K562 (cell line): ENCODE data around the gene ZCWPW1.
"Not testable (repeated sequence)": the region's sequence is repeated elsewhere in the genome, so short reads cannot be mapped to it uniquely, and the experiment has no call there.

Experiments
- BRCA1 ChIP-seq, 2 experiments: fragments of 450-650 bp in 1 of 2; sonication (generic) in 1 of 2; formaldehyde crosslinking in 1 of 2; IDR thresholded peaks; 2 replicates each; pipeline versions ENCODE4 v1.5.0 to v1.6.1; 2017 to 2020; ENCODE audit warnings: mild to moderate bottlenecking in 1 of 2, missing genetic modification reagents in 1 of 2
- EZH2 ChIP-seq: IDR thresholded peaks from 2 replicates; pipeline ENCODE4 v1.6.1; 2012; ENCODE audit warnings: low read depth, mild to moderate bottlenecking, inconsistent platforms, low read length, borderline replicate concordance
- PHF20 ChIP-seq: fragments of 450-650 bp; IDR thresholded peaks from 2 replicates; pipeline ENCODE4 v1.6.1; 2018; ENCODE audit not compliant: partially characterized antibody
- POLR2AphosphoS5 ChIP-seq: IDR thresholded peaks from 2 replicates; pipeline ENCODE4 v1.6.1; 2011; ENCODE audit warnings: mild to moderate bottlenecking, low read depth, low read length, moderate library complexity; ENCODE audit not compliant: control insufficient read depth, insufficient read depth
- RBM25 ChIP-seq: fragments of 200-400 bp; formaldehyde crosslinking; IDR thresholded peaks from 2 replicates; pipeline ENCODE4 v1.6.1; 2018; ENCODE audit warnings: low read length, low read depth, moderate library complexity; ENCODE audit not compliant: severe bottlenecking
- TAF1 ChIP-seq: IDR thresholded peaks from 2 replicates; pipeline ENCODE4 v1.6.1; 2011; ENCODE audit warnings: mild to moderate bottlenecking, low read length, moderate library complexity; ENCODE audit not compliant: insufficient read depth, control insufficient read depth, severe bottlenecking; ENCODE audit errors: extremely low read depth
- YY1 ChIP-seq, 3 experiments: IDR thresholded peaks; 2 replicates each; pipeline ENCODE4 v1.6.1; 2011; ENCODE audit warnings: low read length in 2 of 3, mild to moderate bottlenecking in 2 of 3, moderate library complexity in 2 of 3, borderline replicate concordance in 1 of 3, control low read depth in 1 of 3, low read depth in 1 of 3; ENCODE audit not compliant: insufficient read depth in 3 of 3, insufficient replicate concordance in 2 of 3, control insufficient read depth in 1 of 3, insufficient read length in 1 of 3; ENCODE audit errors: extremely low read depth in 1 of 3
- ZFPM2 ChIP-seq: fragments of 250-450 bp; sonication (Bioruptor Pico); IDR thresholded peaks from 2 replicates; pipeline ENCODE4 v1.5.1; 2022; ENCODE audit warnings: mild to moderate bottlenecking
- ZNF274 ChIP-seq: IDR thresholded peaks from 2 replicates; pipeline ENCODE4 v1.6.1; 2011; ENCODE audit warnings: low read depth, mild to moderate bottlenecking, low read length, moderate library complexity, borderline replicate concordance
- ZNF644 ChIP-seq: fragments of 200-800 bp; sonication (Bioruptor generic); IDR thresholded peaks from 2 replicates; pipeline ENCODE4 v1.6.1; 2016; ENCODE audit warnings: low read depth, missing genetic modification characterization, missing compliant biosample characterization
- TF ChIP-seq, protein P1 (sequence below): fragments of 450-650 bp; conservative IDR thresholded peaks from 2 replicates; pipeline ENCODE4 v1.6.1; 2016; ENCODE audit warnings: missing genetic modification characterization, low read depth, mild to moderate bottlenecking, control low read depth, missing compliant biosample characterization
- TF ChIP-seq, protein P2 (sequence below), 3 experiments: IDR thresholded peaks in 2 of 3; conservative IDR thresholded peaks in 1 of 3; 2 replicates each; pipeline ENCODE4 v1.5.1; 2011 to 2012; ENCODE audit warnings: low read length in 3 of 3, mild to moderate bottlenecking in 3 of 3, control low read depth in 2 of 3, improper control_type of control experiment in 1 of 3, inconsistent platforms in 1 of 3, low read depth in 1 of 3, mixed read lengths in 1 of 3, moderate library complexity in 1 of 3; ENCODE audit not compliant: insufficient read depth in 2 of 3

DNA sequence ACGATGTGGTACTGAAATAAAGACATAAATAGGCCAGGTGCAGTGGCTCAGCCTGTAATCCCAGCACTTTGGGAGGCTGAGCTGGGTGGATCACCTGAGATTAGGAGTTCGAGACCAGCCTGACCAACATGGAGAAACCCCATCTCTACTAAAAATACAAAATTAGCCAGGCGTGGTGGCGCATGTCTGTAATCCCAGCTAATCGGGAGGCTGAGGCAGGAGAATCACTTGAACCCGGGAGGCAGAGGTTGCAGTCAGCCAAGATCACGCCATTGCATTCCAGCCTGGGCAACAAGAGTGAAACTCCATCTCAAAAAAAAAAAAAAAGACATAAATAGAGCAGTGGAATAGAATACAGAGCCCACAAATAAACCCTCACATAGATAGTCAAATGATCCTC is 64.7 kb downstream of the ZCWPW1 start:
- not testable (repeated sequence) for TF ChIP-seq PHF20; BRCA1 (IDR thresholded peaks at IDR 0.05); BRCA1 (CRISPR knock-in tag; IDR thresholded peaks at IDR 0.05); ZFPM2 (CRISPR knock-in tag); ZNF274; EZH2; ZNF644 (tag); POLR2AphosphoS5; TAF1; RBM25; YY1 (IDR thresholded peaks at IDR 0.05; ENCODE audit: borderline replicate concordance in 1 of 3, control insufficient read depth in 1 of 3, extremely low read depth in 1 of 3, insufficient read depth in 3 of 3, insufficient read length in 1 of 3, insufficient replicate concordance in 2 of 3, low read depth in 1 of 3, low read length in 2 of 3)
- TF ChIP-seq, protein P1, sequence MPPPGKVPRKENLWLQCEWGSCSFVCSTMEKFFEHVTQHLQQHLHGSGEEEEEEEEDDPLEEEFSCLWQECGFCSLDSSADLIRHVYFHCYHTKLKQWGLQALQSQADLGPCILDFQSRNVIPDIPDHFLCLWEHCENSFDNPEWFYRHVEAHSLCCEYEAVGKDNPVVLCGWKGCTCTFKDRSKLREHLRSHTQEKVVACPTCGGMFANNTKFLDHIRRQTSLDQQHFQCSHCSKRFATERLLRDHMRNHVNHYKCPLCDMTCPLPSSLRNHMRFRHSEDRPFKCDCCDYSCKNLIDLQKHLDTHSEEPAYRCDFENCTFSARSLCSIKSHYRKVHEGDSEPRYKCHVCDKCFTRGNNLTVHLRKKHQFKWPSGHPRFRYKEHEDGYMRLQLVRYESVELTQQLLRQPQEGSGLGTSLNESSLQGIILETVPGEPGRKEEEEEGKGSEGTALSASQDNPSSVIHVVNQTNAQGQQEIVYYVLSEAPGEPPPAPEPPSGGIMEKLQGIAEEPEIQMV (tag), result not testable (repeated sequence)
- TF ChIP-seq, protein P2, sequence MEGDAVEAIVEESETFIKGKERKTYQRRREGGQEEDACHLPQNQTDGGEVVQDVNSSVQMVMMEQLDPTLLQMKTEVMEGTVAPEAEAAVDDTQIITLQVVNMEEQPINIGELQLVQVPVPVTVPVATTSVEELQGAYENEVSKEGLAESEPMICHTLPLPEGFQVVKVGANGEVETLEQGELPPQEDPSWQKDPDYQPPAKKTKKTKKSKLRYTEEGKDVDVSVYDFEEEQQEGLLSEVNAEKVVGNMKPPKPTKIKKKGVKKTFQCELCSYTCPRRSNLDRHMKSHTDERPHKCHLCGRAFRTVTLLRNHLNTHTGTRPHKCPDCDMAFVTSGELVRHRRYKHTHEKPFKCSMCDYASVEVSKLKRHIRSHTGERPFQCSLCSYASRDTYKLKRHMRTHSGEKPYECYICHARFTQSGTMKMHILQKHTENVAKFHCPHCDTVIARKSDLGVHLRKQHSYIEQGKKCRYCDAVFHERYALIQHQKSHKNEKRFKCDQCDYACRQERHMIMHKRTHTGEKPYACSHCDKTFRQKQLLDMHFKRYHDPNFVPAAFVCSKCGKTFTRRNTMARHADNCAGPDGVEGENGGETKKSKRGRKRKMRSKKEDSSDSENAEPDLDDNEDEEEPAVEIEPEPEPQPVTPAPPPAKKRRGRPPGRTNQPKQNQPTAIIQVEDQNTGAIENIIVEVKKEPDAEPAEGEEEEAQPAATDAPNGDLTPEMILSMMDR (IDR thresholded peaks at IDR 0.05 in 2 of 3, conservative IDR thresholded peaks at IDR 0.05 in 1 of 3; ENCODE audit: insufficient read depth in 2 of 3, low read depth in 1 of 3, low read length in 3 of 3), result not testable (repeated sequence)
